NCI-H2196 (cell line): Measurements from ENCODE around the gene XG.
"Not testable (repeated sequence)": the region's sequence is repeated elsewhere in the genome, so short reads cannot be mapped to it uniquely, and the experiment has no call there.

Experiments used
- DNase-seq: peaks from one replicate; lab custom pipeline; 2025; ENCODE audit not compliant: unreplicated experiment; lab: John Stamatoyannopoulos, UW

The XG gene

GRCh38 chrX:2733286-2733685 lies 18.6 kb upstream of the XG start:
- DNase-seq: no peak

GRCh38 chrX:2735270-2735669 lies 16.6 kb upstream of the XG start:
- no peak for DNase-seq

DNA sequence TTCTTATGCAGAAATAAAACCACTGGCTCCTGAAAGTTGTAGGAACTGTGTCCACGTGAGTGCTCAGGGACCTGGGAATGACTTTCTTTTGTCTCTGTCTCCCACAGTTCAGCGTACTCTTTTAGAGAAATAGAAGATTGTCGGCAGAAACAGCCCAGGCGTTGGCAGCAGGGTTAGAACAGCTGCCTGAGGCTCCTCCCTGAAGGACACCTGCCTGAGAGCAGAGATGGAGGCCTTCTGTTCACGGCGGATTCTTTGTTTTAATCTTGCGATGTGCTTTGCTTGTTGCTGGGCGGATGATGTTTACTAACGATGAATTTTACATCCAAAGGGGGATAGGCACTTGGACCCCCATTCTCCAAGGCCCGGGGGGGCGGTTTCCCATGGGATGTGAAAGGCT lies 11.2 kb upstream of the XG start:
- no peak for DNase-seq

- no peak for DNase-seq
Measured at GRCh38 chrX:2741386-2741785, 10.5 kb upstream of the XG start.

- not testable (repeated sequence) for DNase-seq
Measured at GRCh38 chrX:2746250-2746649, 5.6 kb upstream of the XG start.

- DNase-seq: no peak
Measured at GRCh38 chrX:2748171-2748814, 3.5 kb upstream of the XG start.

- no peak for DNase-seq
Measured at GRCh38 chrX:2748815-2749188, 3.0 kb upstream of the XG start.

- no peak for DNase-seq
Measured at GRCh38 chrX:2751291-2751690, 549 bp upstream of the XG start.

GRCh38 chrX:2752441-2752840 lies 601 bp downstream of the XG start:
- DNase-seq: not testable (repeated sequence)

DNA sequence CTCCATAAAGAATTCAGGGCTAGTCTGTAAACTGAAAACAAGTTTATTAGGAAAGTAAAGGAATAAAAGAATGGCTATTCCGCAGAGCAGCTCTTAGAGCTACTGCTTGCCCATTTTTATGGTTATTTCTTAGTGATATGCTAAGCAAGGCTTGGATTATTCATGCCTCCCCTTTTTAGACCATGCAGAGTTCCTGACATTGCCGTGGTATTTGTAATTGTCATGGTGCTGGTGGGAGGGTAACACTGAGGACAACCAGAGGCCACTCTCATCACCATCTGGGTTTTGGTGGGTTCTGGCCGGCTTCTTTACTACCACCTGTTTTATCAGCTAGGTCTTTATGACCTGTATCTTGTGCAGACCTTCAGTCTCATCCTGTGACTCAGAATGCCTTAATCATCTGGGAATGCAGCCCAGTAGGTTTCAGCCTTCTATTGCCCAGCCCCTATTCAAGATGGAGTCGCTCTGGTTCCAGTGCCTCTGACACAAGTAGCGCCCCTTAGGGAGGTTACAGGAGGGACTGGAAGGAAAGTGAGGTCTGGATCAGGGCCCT lies 3.4 kb downstream of the XG start:
- DNase-seq: not testable (repeated sequence)

- no peak for DNase-seq
Measured at GRCh38 chrX:2756548-2756947, 4.7 kb downstream of the XG start.

GRCh38 chrX:2761246-2761645 lies 9.4 kb downstream of the XG start:
- DNase-seq: no peak

GRCh38 chrX:2762671-2763070 lies 10.8 kb downstream of the XG start:
- DNase-seq: not testable (repeated sequence)

DNA sequence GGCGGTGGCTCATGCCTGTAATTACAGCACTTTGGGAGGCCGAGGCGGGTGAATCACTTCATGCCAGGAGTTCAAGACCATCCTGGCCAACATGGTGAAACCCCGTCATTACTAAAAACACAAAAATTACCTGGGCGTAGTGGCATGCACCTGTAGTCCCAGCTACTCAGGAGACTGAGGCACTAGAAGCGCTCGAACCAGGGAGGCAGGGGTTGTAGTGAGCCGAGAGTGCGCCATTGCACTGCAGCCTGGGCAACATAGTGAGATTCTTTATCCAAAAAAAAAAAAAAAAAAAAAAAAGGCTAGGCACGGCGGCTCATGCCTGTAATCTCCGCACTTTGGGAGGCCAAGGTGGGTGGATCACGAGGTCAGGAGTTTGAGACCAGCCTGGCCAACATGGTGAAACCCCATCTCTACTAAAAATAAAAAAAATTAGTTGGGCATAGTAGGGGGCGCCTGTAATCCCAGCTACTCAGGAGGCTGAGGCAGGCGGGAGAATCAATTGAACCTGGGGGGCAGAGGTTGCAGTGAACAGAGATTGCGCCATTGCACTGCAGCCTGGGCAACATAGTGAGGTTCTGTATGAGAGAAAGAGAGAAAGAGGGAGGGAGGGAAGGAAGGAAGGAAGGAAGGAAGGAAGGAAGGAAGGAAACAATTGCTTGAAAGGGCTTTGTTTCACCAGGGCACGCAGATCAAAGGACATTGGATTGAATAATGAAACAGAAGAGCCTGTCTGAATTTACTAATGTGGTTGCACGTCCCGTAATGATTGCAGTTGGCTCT lies 13.1 kb downstream of the XG start:
- DNase-seq: not testable (repeated sequence)

GRCh38 chrX:2765549-2765830 lies 13.7 kb downstream of the XG start:
- no peak for DNase-seq

GRCh38 chrX:2766906-2767305 lies 15.1 kb downstream of the XG start:
- no peak for DNase-seq

DNA sequence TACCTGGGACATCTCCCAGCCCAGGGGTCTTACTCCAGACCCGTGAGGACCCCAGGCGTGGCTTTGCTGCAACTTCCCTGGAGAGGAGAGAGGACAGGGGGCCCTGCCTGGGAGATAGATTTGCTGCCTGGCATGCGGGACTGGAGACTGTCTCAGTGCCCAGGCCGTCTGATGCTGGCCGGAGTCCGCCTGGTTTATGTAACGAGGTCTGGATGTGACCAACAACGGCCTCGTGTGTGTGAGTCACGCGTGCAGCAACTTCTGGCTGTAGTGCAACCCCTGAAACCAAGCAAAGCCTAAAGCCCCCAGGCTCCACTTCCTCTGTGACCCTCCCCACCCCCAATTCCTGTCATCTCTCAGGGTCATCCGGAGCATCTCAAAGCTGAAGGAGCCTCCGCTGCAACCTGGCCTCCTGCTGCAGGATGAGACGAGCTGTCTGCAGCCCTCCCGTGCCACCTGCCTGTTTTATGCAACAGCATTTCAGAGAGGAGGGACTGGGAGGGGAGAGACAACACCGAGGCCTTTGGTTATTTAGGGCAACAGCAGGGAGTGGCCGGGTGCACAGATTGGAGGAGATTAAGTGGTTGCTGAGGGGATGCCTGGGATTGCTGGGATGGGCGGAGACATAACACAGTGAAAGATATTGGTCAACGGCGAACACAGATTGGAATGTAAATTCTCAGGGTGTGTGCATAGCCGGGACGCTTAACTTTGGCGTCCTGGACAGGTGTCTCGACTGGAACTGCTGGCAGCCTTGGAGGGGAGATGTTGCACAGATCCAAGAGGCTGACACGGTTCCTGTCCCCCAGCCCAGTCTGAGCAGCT lies 16.0 kb downstream of the XG start:
- DNase-seq: no peak

DNA sequence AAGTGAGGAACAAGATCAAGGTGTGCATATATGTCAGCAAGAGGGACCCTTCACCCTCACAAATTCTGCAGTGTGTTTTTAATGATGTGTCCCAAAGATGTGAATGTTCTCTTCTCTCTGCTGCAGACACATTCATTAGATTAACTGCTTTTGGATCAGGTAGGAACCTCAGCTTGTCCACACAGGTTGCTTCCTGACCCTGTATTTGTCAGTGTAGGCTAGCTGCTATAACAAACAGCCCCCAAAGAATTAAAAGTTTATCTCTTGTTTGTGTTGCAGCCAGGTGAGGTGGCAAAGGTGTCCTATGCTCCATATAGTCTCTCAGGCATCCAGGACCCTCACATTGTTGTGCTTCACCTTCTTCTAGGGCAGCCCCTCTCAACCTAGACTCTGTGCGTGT lies 17.8 kb downstream of the XG start:
- no peak for DNase-seq

DNA sequence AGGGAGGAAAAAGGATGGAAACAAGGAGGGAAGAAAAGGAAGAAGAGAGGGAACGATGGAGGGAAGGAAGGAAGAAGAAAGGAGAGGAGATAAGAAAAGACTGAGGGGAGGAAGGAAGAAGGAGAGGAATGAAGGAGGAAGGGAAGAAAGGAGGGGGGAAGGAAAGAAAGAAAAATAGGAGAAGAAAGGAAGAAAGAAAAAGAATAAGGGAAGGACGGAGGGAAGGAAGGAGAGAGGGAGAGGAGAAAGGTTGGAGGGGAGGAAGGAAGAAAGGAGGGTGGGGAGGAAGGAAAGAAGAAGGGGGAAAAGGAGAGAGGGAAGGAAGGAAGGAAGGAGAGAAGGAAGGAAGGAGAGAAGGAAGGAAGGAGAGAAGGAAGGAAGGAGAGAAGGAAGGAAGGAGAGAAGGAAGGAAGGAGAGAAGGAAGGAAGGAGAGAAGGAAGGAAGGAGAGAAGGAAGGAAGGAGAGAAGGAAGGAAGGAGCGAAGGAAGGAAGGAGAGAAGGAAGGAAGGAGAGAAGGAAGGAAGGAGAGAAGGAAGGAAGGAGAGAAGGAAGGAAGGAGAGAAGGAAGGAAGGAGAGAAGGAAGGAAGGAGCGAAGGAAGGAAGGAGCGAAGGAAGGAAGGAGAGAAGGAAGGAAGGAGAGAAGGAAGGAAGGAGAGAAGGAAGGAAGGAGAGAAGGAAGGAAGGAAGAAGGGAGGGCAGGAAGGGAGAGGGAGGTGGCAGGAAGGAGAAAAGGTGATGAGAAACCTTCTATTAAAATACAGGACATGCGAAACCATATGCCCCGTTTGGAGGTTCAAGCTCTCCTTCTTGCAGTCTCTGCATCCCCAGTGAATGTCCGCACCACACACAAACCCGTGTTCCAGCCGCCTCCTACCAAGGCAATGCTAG lies 21.6 kb downstream of the XG start:
- not testable (repeated sequence) for DNase-seq

DNA sequence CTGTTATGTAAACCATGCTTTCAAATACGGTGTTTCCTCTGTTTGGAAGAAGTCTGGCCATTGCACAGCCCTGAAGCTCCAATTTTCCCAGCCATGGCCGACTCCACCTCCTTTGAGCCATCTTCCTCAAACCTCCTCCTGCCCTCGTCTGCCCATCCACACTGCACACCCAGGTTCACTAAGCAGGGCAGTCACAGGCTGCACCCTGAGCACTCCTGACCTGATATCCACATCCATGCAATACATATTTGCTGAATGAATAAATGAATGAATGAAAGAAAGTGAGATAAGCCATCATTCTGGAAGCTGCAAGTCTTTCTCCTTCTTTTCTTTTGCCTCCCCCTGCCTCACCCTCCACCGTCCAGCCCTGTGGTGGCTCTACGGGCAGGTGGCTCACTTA lies 22.2 kb downstream of the XG start:
- DNase-seq: no peak

DNA sequence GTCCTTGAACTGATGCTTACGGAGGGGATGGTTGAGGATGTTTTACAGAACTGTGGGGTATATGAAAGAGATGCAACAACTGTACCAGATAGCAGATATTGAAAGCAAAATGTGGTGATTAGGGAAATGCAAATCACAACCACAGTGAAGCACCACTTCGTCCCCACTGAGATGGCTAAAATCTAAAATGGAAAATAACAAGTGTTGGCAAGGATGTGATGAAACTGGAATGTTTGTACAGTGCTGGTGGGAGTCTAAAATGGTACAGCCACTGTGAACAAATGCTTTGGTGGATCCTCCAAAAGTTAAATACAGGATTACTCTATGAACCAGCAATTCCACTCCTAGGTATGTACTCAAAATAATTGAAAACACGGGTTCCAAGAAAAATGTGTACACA lies 22.9 kb downstream of the XG start:
- no peak for DNase-seq
